Measurements from ENCODE around the gene MSH3.

DNA sequence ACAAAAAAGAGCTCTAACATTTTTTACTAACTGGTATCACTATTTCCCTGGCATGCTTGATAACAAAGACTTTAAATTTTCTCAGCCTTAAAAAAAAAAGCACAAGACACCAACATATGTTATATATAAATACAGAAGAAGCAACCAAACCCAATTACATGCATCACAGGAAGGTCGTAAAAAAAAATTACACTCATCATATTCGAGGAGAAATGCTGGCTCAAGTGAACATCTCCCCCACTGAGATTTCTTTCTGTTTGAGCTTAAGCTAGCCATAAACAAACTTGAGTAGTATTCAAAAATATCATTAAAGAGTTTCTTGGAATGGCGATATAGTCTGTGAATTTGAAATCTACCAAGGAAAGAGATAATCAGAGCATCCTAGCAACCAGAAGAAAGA, 7.5 kb upstream of the MSH3 start:
- TF ChIP-seq, protein P1, sequence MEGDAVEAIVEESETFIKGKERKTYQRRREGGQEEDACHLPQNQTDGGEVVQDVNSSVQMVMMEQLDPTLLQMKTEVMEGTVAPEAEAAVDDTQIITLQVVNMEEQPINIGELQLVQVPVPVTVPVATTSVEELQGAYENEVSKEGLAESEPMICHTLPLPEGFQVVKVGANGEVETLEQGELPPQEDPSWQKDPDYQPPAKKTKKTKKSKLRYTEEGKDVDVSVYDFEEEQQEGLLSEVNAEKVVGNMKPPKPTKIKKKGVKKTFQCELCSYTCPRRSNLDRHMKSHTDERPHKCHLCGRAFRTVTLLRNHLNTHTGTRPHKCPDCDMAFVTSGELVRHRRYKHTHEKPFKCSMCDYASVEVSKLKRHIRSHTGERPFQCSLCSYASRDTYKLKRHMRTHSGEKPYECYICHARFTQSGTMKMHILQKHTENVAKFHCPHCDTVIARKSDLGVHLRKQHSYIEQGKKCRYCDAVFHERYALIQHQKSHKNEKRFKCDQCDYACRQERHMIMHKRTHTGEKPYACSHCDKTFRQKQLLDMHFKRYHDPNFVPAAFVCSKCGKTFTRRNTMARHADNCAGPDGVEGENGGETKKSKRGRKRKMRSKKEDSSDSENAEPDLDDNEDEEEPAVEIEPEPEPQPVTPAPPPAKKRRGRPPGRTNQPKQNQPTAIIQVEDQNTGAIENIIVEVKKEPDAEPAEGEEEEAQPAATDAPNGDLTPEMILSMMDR (IDR thresholded peaks at IDR 0.05): no peak
- TF ChIP-seq POLR2A (IDR thresholded peaks at IDR 0.05): no peak

Measured in prostate gland (tissue), 2 donors.